ENCODE data around the gene SH3PXD2A. TPM values are rescaled to one million over a fixed set of nuclear protein-coding genes. Genes with fewer than 3 reads are reported as not detected.

SH3PXD2A gene
- total and polyA plus RNA-seq, 10 of the 15 experiments (the other 5 are each of a cell fraction or from before 2014, with no cell fraction given): 0.63 to 14.0 (median 4.4) TPM

DNA sequence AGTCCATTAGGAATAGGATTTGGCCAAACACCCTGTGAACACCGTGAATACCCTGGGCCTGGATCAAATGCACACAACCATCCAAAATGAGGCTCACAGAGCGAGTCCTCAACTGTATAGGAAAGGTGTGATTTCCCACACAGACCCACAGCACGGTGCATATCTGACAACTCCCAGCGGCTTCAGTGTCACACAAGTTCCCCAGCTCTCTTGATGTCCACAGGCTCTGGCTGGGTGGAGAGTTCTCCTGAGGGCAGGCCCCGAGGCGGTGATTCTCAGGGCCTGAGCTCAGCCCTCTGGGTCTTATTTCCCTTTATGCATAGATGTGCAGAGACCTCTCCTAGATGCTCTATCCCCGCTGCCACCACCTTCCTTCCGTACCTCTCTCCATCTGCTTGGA lies 64.1 kb downstream of the SH3PXD2A start:
- Histone ChIP-seq H3K9me3 (replicated peaks; ENCODE audit: control insufficient read depth, insufficient read depth, low read length) (no peaks in the 10 kb centered on the region), H3K4me1 (ENCODE audit: control insufficient read depth, insufficient read depth, low read length) (no peaks in the 10 kb centered on the region), H3K27ac (ENCODE audit: control insufficient read depth, insufficient read depth) (no peak overlapping the region), H3K27me3 (replicated peaks in 1 of 2; ENCODE audit: control insufficient read depth in 2 of 2, insufficient read depth in 2 of 2, low read length in 1 of 2) (peaks cover 2 to 4% of the 10 kb centered on the region in 2 experiments; a peak in 1 of 4 replicates), H3K36me3 (ENCODE audit: control insufficient read depth in 2 of 2, insufficient read depth in 2 of 2, low read length in 1 of 2) (no peaks in the 10 kb centered on the region), H3K4me2 (ENCODE audit: control insufficient read depth, insufficient read depth) (no peak overlapping the region), H3K9ac (ENCODE audit: control insufficient read depth, insufficient read depth, low read length) (no peak overlapping the region), H2AFZ (ENCODE audit: control insufficient read depth, low read depth, low read length) (no peak overlapping the region), H4K20me1 (ENCODE audit: control insufficient read depth, insufficient read depth) (no peaks in the 10 kb centered on the region), H3K79me2 (ENCODE audit: control insufficient read depth, insufficient read depth, low read length) (no peaks in the 10 kb centered on the region), H3K4me3 (no peak overlapping the region)
- ATAC-seq (no peak), DNase-seq (ENCODE audit: low read depth, low spot score) (no peak), FAIRE-seq (no peak)
- in situ Hi-C loops (cut with MboI): no loop called here
- ChIA-PET CTCF (interaction anchor here (1.0 to 1.2 kb wide), 2 partner anchors 8 to 198 kb away, joined by 3 read pairs; no protein-coding TSS in a partner anchor), SMC1A (ENCODE audit: uncharacterized antibody, unreplicated experiment) (interaction anchor here (1.1 kb wide), 1 partner anchor 9 kb away, joined by 4 read pairs; no protein-coding TSS in a partner anchor), POLR2A (no interaction called here), RAD21 (ENCODE audit: unreplicated experiment) (no interaction called here)
- intact Hi-C loops (cut with micrococcal nuclease; ENCODE audit: unreplicated experiment): no loop called here
- 41% methylated on average over 8 of the region's 8 CpGs for WGBS (ENCODE audit: insufficient coverage, insufficient replicate concordance, low lambda C conversion rate, missing lambda C conversion rate)
- no TSS peak for BruUV-seq (replicated peaks)
- TF ChIP-seq, protein P1, sequence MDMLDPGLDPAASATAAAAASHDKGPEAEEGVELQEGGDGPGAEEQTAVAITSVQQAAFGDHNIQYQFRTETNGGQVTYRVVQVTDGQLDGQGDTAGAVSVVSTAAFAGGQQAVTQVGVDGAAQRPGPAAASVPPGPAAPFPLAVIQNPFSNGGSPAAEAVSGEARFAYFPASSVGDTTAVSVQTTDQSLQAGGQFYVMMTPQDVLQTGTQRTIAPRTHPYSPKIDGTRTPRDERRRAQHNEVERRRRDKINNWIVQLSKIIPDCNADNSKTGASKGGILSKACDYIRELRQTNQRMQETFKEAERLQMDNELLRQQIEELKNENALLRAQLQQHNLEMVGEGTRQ (IDR thresholded peaks at IDR 0.05; ENCODE audit: borderline replicate concordance, low read depth, low read length): no peak
- TF ChIP-seq, protein P2, sequence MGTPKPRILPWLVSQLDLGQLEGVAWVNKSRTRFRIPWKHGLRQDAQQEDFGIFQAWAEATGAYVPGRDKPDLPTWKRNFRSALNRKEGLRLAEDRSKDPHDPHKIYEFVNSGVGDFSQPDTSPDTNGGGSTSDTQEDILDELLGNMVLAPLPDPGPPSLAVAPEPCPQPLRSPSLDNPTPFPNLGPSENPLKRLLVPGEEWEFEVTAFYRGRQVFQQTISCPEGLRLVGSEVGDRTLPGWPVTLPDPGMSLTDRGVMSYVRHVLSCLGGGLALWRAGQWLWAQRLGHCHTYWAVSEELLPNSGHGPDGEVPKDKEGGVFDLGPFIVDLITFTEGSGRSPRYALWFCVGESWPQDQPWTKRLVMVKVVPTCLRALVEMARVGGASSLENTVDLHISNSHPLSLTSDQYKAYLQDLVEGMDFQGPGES (IDR thresholded peaks at IDR 0.05): no peak
- TF ChIP-seq MTA2 (IDR thresholded peaks at IDR 0.05; ENCODE audit: low read depth): no peak
- no peak for TF ChIP-seq ATF7 (IDR thresholded peaks at IDR 0.05; ENCODE audit: low read depth)
- no peak for TF ChIP-seq SUPT20H (IDR thresholded peaks at IDR 0.05; ENCODE audit: borderline replicate concordance, control insufficient read depth, low read depth, low read length)
- TF ChIP-seq CBFB (IDR thresholded peaks at IDR 0.05; ENCODE audit: low read depth): no peak
- TF ChIP-seq POLR2AphosphoS5 (IDR thresholded peaks at IDR 0.05; ENCODE audit: low read length): no peak
- TF ChIP-seq, protein P3, sequence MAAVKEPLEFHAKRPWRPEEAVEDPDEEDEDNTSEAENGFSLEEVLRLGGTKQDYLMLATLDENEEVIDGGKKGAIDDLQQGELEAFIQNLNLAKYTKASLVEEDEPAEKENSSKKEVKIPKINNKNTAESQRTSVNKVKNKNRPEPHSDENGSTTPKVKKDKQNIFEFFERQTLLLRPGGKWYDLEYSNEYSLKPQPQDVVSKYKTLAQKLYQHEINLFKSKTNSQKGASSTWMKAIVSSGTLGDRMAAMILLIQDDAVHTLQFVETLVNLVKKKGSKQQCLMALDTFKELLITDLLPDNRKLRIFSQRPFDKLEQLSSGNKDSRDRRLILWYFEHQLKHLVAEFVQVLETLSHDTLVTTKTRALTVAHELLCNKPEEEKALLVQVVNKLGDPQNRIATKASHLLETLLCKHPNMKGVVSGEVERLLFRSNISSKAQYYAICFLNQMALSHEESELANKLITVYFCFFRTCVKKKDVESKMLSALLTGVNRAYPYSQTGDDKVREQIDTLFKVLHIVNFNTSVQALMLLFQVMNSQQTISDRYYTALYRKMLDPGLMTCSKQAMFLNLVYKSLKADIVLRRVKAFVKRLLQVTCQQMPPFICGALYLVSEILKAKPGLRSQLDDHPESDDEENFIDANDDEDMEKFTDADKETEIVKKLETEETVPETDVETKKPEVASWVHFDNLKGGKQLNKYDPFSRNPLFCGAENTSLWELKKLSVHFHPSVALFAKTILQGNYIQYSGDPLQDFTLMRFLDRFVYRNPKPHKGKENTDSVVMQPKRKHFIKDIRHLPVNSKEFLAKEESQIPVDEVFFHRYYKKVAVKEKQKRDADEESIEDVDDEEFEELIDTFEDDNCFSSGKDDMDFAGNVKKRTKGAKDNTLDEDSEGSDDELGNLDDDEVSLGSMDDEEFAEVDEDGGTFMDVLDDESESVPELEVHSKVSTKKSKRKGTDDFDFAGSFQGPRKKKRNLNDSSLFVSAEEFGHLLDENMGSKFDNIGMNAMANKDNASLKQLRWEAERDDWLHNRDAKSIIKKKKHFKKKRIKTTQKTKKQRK (IDR thresholded peaks at IDR 0.05; ENCODE audit: low read depth, low read length): no peak
- TF ChIP-seq SUZ12 (IDR thresholded peaks at IDR 0.05; ENCODE audit: unreplicated experiment): no peak
- no peak for TF ChIP-seq SMARCA5 (IDR thresholded peaks at IDR 0.05)
- no peak for TF ChIP-seq RFX5 (IDR thresholded peaks at IDR 0.05; ENCODE audit: low read depth, low read length)
- TF ChIP-seq CEBPB (IDR thresholded peaks at IDR 0.05; ENCODE audit: borderline replicate concordance in 1 of 2, low read depth in 2 of 2, low read length in 2 of 2): no peak
- no peak for TF ChIP-seq WRNIP1 (IDR thresholded peaks at IDR 0.05; ENCODE audit: borderline replicate concordance, low read depth, low read length)
- TF ChIP-seq TCF12 (IDR thresholded peaks at IDR 0.05; ENCODE audit: low read depth, low read length): no peak
- no peak for TF ChIP-seq BCL11A (IDR thresholded peaks at IDR 0.05; ENCODE audit: low read depth, low read length)

Data from GM12878 (cell line).